ENCODE data around the gene PSAPL1. TPM values are rescaled to one million over a fixed set of nuclear protein-coding genes. Genes with fewer than 3 reads are reported as not detected.

The PSAPL1 gene
- total and polyA plus RNA-seq, 2 of the 8 experiments (the other 6 are each of a cell fraction or from before 2014, with no cell fraction given): 0.03 TPM; not detected in 1

DNA sequence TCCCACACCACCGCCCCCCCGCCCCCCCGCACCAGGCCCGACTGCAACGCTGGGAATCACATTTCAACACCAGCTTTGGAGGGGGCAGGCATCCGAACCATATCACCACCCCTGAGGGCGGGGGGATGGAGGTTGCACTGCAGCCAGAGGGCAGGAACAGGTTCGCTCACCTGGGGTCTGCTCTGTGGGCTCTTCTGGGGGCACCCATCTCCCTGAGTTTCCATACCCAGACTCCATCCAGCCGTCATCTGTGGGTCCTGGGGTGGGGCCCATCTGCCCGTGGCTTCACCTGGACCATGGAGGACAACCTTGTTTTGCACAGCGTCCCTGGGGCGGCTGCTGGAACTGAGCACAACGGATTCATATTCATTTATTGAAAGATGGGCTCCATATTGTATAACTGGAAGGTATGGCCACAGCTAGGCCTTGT, 6.9 kb downstream of the PSAPL1 start:
- Histone ChIP-seq H3K79me1 (ENCODE audit: low read depth, low read length) (no peaks in the 10 kb centered on the region), H3K18ac (ENCODE audit: extremely low read depth, low read length) (no peak overlapping the region; the same call in 1 of the 2 replicates), H3K36me3 (ENCODE audit: control insufficient read depth in 2 of 4, insufficient read depth in 4 of 4, low read length in 3 of 4) (no peaks in the 10 kb centered on the region), H2AFZ (ENCODE audit: low read length) (no peak overlapping the region), H3K4me1 (replicated peaks in 1 of 4; ENCODE audit: control insufficient read depth in 3 of 4, insufficient read depth in 4 of 4, low read length in 3 of 4) (peaks cover 0 to 29% (median 12%) of the 10 kb centered on the region in 4 experiments; a peak in 4 of 7 replicates), H3K4me2 (ENCODE audit: insufficient read depth in 1 of 2, low read depth in 2 of 2, low read length in 2 of 2) (no peak overlapping the region), H3K23me2 (ENCODE audit: low read depth, low read length) (no peaks in the 10 kb centered on the region), H3K23ac (ENCODE audit: insufficient read length) (no peak overlapping the region), H4K5ac (ENCODE audit: insufficient read length, low read depth, low read length) (no peak overlapping the region), H2BK12ac (ENCODE audit: low read depth, low read length) (peak overlapping the region; percentile 75; the same call in 1 of the 2 replicates), H3K4ac (replicated peaks; ENCODE audit: insufficient read length, low read depth, low read length) (no peak overlapping the region), H3K79me2 (ENCODE audit: control insufficient read depth in 1 of 2, insufficient read depth in 2 of 2, low read length in 2 of 2) (no peaks in the 10 kb centered on the region), H2BK15ac (ENCODE audit: low read length) (no peak overlapping the region), H4K91ac (replicated peaks; ENCODE audit: insufficient read length, low read length) (no peak overlapping the region), H3K27ac (ENCODE audit: low read depth, low read length) (no peak overlapping the region), H2BK120ac (replicated peaks; ENCODE audit: low read depth, low read length) (no peak overlapping the region), H3K9ac (replicated peaks in 1 of 4; ENCODE audit: extremely low read depth in 1 of 4, low read depth in 3 of 4, low read length in 3 of 4) (no peak overlapping the region), H2BK20ac (ENCODE audit: low read length) (no peak overlapping the region), H3K14ac (ENCODE audit: insufficient read length) (no peak overlapping the region), H4K8ac (ENCODE audit: extremely low read depth, insufficient read depth, low read length) (no peak overlapping the region), H3K9me3 (ENCODE audit: insufficient read depth in 2 of 2, low read depth in 1 of 2, low read length in 1 of 2) (no peaks in the 10 kb centered on the region), H2BK5ac (ENCODE audit: low read depth, low read length) (no peak overlapping the region), H3K56ac (replicated peaks; ENCODE audit: insufficient read length, low read depth, low read length) (no peak overlapping the region), H3K27me3 (replicated peaks in 1 of 4; ENCODE audit: control insufficient read depth in 3 of 4, extremely low read depth in 1 of 4, insufficient read depth in 3 of 4, low read length in 3 of 4) (no peaks in the 10 kb centered on the region), H2AK5ac (ENCODE audit: low read depth, low read length) (0 out of 2 replicates have a peak overlapping the region, but pooled peaks have one; percentile 39), H3K4me3 (ENCODE audit: extremely low read depth in 1 of 4, insufficient read depth in 2 of 4, low read depth in 3 of 4, low read length in 4 of 4) (no peak overlapping the region), H4K20me1 (replicated peaks in 1 of 2; ENCODE audit: control insufficient read depth in 1 of 2, insufficient read depth in 2 of 2, low read length in 2 of 2) (no peaks in the 10 kb centered on the region)
- CTCF ChIA-PET (ENCODE audit: partially characterized antibody): interaction anchor here (1.5 kb wide), 1 partner anchor 292 kb away, joined by 3 read pairs; no protein-coding TSS in a partner anchor
- FAIRE-seq (no peak), DNase-seq (ENCODE audit: low read depth in 1 of 2, low spot score in 2 of 2) (no peak)
- 85% methylated on average over 8 of the region's 13 CpGs; no CpG with 5 or more reads in 1 of the 2 experiments for WGBS, 2 experiments (ENCODE audit: extremely low coverage in 1 of 2, insufficient coverage in 1 of 2, insufficient read length in 1 of 2, insufficient replicate concordance in 2 of 2, low coverage in 1 of 2, low lambda C conversion rate in 2 of 2, missing lambda C conversion rate in 1 of 2)
- POLR2A ChIA-PET (ENCODE audit: partially characterized antibody): no interaction called here
- TF ChIP-seq TBP (IDR thresholded peaks at IDR 0.05; ENCODE audit: low read depth, low read length) (no peak), POLR2A (IDR thresholded peaks at IDR 0.05; ENCODE audit: control extremely low read depth in 1 of 2, low read depth in 2 of 2, low read length in 2 of 2) (no peak), RNF2 (IDR thresholded peaks at IDR 0.05; ENCODE audit: borderline replicate concordance, low read depth, low read length, missing control alignments, poor library complexity, severe bottlenecking) (no peak), POU5F1 (IDR thresholded peaks at IDR 0.05; ENCODE audit: low read depth, low read length) (no peak), POLR2AphosphoS5 (IDR thresholded peaks at IDR 0.05; ENCODE audit: low read depth, low read length) (no peak), CEBPB (IDR thresholded peaks at IDR 0.05; ENCODE audit: low read depth, low read length) (no peak), CHD1 (IDR thresholded peaks at IDR 0.05; ENCODE audit: low read depth, low read length) (no peak)
- TF ChIP-seq, protein P1, sequence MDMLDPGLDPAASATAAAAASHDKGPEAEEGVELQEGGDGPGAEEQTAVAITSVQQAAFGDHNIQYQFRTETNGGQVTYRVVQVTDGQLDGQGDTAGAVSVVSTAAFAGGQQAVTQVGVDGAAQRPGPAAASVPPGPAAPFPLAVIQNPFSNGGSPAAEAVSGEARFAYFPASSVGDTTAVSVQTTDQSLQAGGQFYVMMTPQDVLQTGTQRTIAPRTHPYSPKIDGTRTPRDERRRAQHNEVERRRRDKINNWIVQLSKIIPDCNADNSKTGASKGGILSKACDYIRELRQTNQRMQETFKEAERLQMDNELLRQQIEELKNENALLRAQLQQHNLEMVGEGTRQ (IDR thresholded peaks at IDR 0.05; ENCODE audit: low read length): no peak

All from H1 (cell line).